GM21717 (cell line): ENCODE measurements around the gene ACSS3.

ENCODE experiments used
- ATAC-seq: cut with Tn5 transposase; IDR thresholded peaks from one replicate; pipeline ENCODE4 v1.9.1; 2021; ENCODE audit warnings: mild to moderate bottlenecking, moderate library complexity; ENCODE audit not compliant: unreplicated experiment

ACSS3 gene

GRCh38 chr12:81212996-81213696 is 135.3 kb downstream of the ACSS3 start:
- no peak for ATAC-seq

- no peak for ATAC-seq
Observed at GRCh38 chr12:81216739-81217138, 138.9 kb downstream of the ACSS3 start.

- ATAC-seq: no peak
Observed at GRCh38 chr12:81221681-81222080, 143.8 kb downstream of the ACSS3 start.

- ATAC-seq: no peak
Observed at GRCh38 chr12:81222846-81223592, 145.1 kb downstream of the ACSS3 start.

GRCh38 chr12:81224626-81225025 is 146.7 kb downstream of the ACSS3 start:
- no peak for ATAC-seq

- ATAC-seq: no peak
Observed at GRCh38 chr12:81229759-81230158, 151.9 kb downstream of the ACSS3 start.

GRCh38 chr12:81231574-81232368 is 153.9 kb downstream of the ACSS3 start:
- ATAC-seq: no peak

GRCh38 chr12:81245458-81245857 is 167.6 kb downstream of the ACSS3 start:
- ATAC-seq: no peak

GRCh38 chr12:81245907-81246570 is 168.2 kb downstream of the ACSS3 start:
- ATAC-seq: no peak

GRCh38 chr12:81249976-81250375 is 172.1 kb downstream of the ACSS3 start:
- ATAC-seq: no peak

GRCh38 chr12:81252228-81252627 is 174.3 kb downstream of the ACSS3 start:
- no peak for ATAC-seq

GRCh38 chr12:81253360-81253759 is 175.5 kb downstream of the ACSS3 start:
- ATAC-seq: no peak

GRCh38 chr12:81255456-81255855 is 177.6 kb downstream of the ACSS3 start:
- ATAC-seq: no peak

- no peak for ATAC-seq
Observed at GRCh38 chr12:81255947-81256346, 178.1 kb downstream of the ACSS3 start.

- ATAC-seq: no peak
Observed at GRCh38 chr12:81257947-81258551, 180.2 kb downstream of the ACSS3 start.

GRCh38 chr12:81259360-81259759 is 181.5 kb downstream of the ACSS3 start:
- ATAC-seq: no peak

GRCh38 chr12:81261508-81262207 is 183.8 kb downstream of the ACSS3 start:
- no peak for ATAC-seq

- no peak for ATAC-seq
Observed at GRCh38 chr12:81263072-81263471, 185.2 kb downstream of the ACSS3 start.

- ATAC-seq: no peak
Observed at GRCh38 chr12:81270385-81270784, 192.5 kb downstream of the ACSS3 start.
